ENCODE results near the gene DCTN3. TPM values are rescaled to one million over a fixed set of nuclear protein-coding genes. Genes with fewer than 3 reads are reported as not detected.

DCTN3 gene
- total and polyA plus RNA-seq, 9 of the 15 experiments (the other 6 are each of a cell fraction or from before 2014, with no cell fraction given) = 11.0 to 51.0 (median 41.9) TPM

DNA sequence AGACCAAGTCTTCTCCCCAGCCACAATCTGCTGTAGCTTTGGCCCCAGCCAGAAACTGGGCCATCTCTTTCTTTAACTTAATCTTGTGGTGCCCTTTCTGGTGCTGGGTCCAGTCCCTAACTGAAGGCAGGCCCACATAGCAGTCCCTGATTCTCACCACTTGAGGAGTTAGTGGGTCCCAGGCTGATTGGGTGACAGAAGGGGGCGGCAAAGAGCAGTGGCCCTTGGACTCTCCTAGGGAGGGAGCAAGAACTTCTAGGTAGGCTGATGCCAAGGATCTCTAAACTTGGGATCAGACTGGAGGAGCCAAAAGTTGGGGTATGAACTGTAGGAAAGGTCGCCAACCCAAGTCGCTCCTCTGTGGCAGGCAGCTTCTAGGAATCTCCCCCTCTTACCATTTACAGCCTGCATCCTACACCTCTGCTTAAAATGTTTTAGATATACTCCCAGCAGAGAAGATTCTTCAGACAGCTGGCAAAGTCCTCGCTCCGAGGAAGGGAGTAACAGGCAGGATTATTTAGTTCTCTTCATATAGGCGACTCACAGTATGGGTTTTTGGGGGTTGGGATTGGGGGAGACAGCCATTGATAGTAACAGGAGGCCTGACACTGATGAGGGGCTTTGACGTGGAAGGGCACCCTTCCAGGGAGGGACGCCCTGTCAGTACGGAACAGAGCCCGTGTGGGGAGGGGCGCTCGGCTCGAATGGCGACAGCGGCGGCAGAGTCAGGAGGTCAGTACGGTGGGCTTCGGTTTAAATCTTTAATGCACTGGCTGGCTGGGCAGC lies 44.2 kb upstream of the DCTN3 start (continued):
- TF ChIP-seq POU5F1 (IDR thresholded peaks at IDR 0.05; ENCODE audit: borderline replicate concordance, low read depth, low read length, partially characterized antibody) (no peak), ZNF830 (CRISPR knock-in tag; IDR thresholded peaks at IDR 0.05) (no peak), ETV5 (CRISPR knock-in tag; IDR thresholded peaks at IDR 0.05; ENCODE audit: low read depth) (0 out of 2 replicates have a peak, but pooled peaks have one; percentile 30), ZNF121 (CRISPR knock-in tag; conservative IDR thresholded peaks at IDR 0.05) (no peak), BRD9 (IDR thresholded peaks at IDR 0.05; ENCODE audit: low read depth, partially characterized antibody) (no peak), MED1 (CRISPR knock-in tag; IDR thresholded peaks at IDR 0.05; ENCODE audit: borderline replicate concordance) (no peak), ZNF79 (CRISPR knock-in tag; IDR thresholded peaks at IDR 0.05; ENCODE audit: low read depth) (no peak), ZNF384 (IDR thresholded peaks at IDR 0.05; ENCODE audit: low read depth, low read length) (no peak), SIN3B (IDR thresholded peaks at IDR 0.05; ENCODE audit: low read depth) (no peak), KAT2B (IDR thresholded peaks at IDR 0.05; ENCODE audit: low read depth, low read length) (no peak), JUND (IDR thresholded peaks at IDR 0.05; ENCODE audit: borderline replicate concordance, low read depth, low read length) (no peak), JUND (tag; IDR thresholded peaks at IDR 0.05; ENCODE audit: borderline replicate concordance, low read depth, low read length) (no peak), ZNF507 (tag; conservative IDR thresholded peaks at IDR 0.05) (no peak), ILF3 (IDR thresholded peaks at IDR 0.05; ENCODE audit: borderline replicate concordance) (no peak), MYNN (IDR thresholded peaks at IDR 0.05) (no peak), MYNN (CRISPR knock-in tag; IDR thresholded peaks at IDR 0.05) (no peak), UBTF (IDR thresholded peaks at IDR 0.05; ENCODE audit: borderline replicate concordance in 1 of 2, low read depth in 2 of 2, low read length in 2 of 2) (0 out of 4 replicates have a peak, but pooled peaks of 1 of the 2 experiments have one; percentile 34), RBM17 (IDR thresholded peaks at IDR 0.05; ENCODE audit: borderline replicate concordance, low read depth, low read length) (no peak), RNF2 (IDR thresholded peaks at IDR 0.05) (no peak), ELF4 (CRISPR knock-in tag; IDR thresholded peaks at IDR 0.05) (no peak), HOXB6 (CRISPR knock-in tag; IDR thresholded peaks at IDR 0.05; ENCODE audit: borderline replicate concordance) (no peak), ZNF134 (CRISPR knock-in tag; conservative IDR thresholded peaks at IDR 0.05) (no peak), MNT (conservative IDR thresholded peaks at IDR 0.05) (no peak), PTTG1 (tag; IDR thresholded peaks at IDR 0.05; ENCODE audit: low read depth) (no peak), L3MBTL2 (IDR thresholded peaks at IDR 0.05) (no peak), C11orf30 (IDR thresholded peaks at IDR 0.05; ENCODE audit: low read depth) (no peak)
- TF ChIP-seq, protein P1, sequence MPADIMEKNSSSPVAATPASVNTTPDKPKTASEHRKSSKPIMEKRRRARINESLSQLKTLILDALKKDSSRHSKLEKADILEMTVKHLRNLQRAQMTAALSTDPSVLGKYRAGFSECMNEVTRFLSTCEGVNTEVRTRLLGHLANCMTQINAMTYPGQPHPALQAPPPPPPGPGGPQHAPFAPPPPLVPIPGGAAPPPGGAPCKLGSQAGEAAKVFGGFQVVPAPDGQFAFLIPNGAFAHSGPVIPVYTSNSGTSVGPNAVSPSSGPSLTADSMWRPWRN (IDR thresholded peaks at IDR 0.05; ENCODE audit: low read depth) = no peak

All from K562 (cell line).